Measurements from ENCODE around the gene RANBP17.

The RANBP17 gene

DNA sequence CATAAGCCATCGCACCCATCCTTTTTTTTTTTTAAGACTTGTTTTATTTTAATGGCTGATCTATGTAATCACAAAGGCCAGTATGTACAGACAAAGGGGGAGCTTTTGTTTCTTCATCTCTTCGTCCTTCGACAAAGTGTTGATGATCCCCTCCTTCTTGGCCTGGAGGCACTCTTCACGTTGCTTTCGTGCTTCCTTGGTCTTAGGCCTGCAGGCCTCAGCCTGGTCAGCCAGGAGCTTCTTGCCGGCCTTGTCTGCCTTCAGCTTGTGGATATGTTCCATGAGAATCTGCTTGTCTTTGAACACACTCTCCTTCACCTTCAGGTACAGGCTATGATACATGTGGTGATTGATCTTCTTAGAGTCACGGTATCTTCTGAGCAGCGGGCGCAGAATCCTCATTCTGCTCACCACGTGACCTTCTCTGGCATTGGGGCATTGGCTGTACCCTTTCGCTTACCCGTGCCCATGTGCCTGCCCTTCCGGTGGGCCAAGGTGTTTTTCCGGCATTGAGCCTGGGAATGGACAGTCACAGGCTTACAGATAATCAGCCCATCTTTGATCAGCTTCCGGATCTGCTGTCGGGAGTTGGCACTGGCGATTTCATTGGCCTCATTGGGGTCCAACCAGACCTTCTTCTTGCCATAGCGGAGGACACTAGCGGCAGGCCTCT, 483.3 kb downstream of the RANBP17 start:
- H3K36me3 ChIP-seq (replicated peaks; ENCODE audit: low read depth, low read length), result no peaks in the 10 kb centered on the region
- no peak overlapping the region for H2AFZ ChIP-seq (ENCODE audit: low read depth, low read length)
- no peaks in the 10 kb centered on the region for H3K9me3 ChIP-seq (ENCODE audit: insufficient read depth, low read length)
- H3K4me3 ChIP-seq (ENCODE audit: low read length), result no peak overlapping the region
- no peak overlapping the region for H3K4me2 ChIP-seq (ENCODE audit: low read length)
- H3K27me3 ChIP-seq (ENCODE audit: low read depth, low read length), result no peaks in the 10 kb centered on the region
- no peaks in the 10 kb centered on the region for H3K79me2 ChIP-seq (ENCODE audit: low read length)
- TF ChIP-seq EZH2phosphoT487 (IDR thresholded peaks at IDR 0.05; ENCODE audit: low read depth), result no peak
- TF ChIP-seq, protein P1, sequence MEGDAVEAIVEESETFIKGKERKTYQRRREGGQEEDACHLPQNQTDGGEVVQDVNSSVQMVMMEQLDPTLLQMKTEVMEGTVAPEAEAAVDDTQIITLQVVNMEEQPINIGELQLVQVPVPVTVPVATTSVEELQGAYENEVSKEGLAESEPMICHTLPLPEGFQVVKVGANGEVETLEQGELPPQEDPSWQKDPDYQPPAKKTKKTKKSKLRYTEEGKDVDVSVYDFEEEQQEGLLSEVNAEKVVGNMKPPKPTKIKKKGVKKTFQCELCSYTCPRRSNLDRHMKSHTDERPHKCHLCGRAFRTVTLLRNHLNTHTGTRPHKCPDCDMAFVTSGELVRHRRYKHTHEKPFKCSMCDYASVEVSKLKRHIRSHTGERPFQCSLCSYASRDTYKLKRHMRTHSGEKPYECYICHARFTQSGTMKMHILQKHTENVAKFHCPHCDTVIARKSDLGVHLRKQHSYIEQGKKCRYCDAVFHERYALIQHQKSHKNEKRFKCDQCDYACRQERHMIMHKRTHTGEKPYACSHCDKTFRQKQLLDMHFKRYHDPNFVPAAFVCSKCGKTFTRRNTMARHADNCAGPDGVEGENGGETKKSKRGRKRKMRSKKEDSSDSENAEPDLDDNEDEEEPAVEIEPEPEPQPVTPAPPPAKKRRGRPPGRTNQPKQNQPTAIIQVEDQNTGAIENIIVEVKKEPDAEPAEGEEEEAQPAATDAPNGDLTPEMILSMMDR (IDR thresholded peaks at IDR 0.05; ENCODE audit: low read depth, low read length), result no peak
- no peaks in the 10 kb centered on the region for H4K20me1 ChIP-seq (ENCODE audit: insufficient read depth, low read length)
- no peak overlapping the region for H3K27ac ChIP-seq (ENCODE audit: low read length)
- H3K4me1 ChIP-seq (ENCODE audit: low read length), result no peaks in the 10 kb centered on the region
- no peak overlapping the region for H3K9ac ChIP-seq (ENCODE audit: low read length)

Data from OCI-LY3 (cell line).